IMR-90 (cell line): ENCODE data around the gene MYO9A.

Experiments
- CHD1 ChIP-seq: IDR thresholded peaks from 2 replicates; pipeline ENCODE4 v1.6.1; 2012; ENCODE audit warnings: low read depth, low read length, improper control_type of control experiment
- CTCF ChIP-seq: conservative IDR thresholded peaks from 2 replicates; pipeline ENCODE4 v1.5.1; 2012; ENCODE audit warnings: mild to moderate bottlenecking, low read depth, low read length, improper control_type of control experiment
- FOS ChIP-seq: fragments of 150-350 bp; IDR thresholded peaks from 2 replicates; pipeline ENCODE4 v1.6.1; 2016; ENCODE audit warnings: low read depth, low read length
- MAZ ChIP-seq: IDR thresholded peaks from 2 replicates; pipeline ENCODE4 v1.6.1; 2012; ENCODE audit warnings: low read depth, mild to moderate bottlenecking, low read length, improper control_type of control experiment, moderate library complexity, borderline replicate concordance
- MXI1 ChIP-seq: IDR thresholded peaks from 2 replicates; pipeline ENCODE4 v1.6.1; 2012; ENCODE audit warnings: low read depth, mild to moderate bottlenecking, low read length, moderate library complexity, borderline replicate concordance
- POLR2A ChIP-seq: IDR thresholded peaks from 2 replicates; pipeline ENCODE4 v1.6.1; 2012; ENCODE audit warnings: mild to moderate bottlenecking, low read depth, low read length
- RAD21 ChIP-seq: IDR thresholded peaks from 2 replicates; pipeline ENCODE4 v1.6.1; 2012; ENCODE audit warnings: low read length, improper control_type of control experiment
- RCOR1 ChIP-seq: IDR thresholded peaks from 2 replicates; pipeline ENCODE4 v1.6.1; 2012; ENCODE audit warnings: mild to moderate bottlenecking, low read length, improper control_type of control experiment; ENCODE audit not compliant: insufficient replicate concordance
- SMC3 ChIP-seq: fragments of 150-350 bp; IDR thresholded peaks from 2 replicates; pipeline ENCODE4 v1.6.1; 2016; ENCODE audit warnings: low read depth, mild to moderate bottlenecking, antibody characterized with exemption, low read length, moderate library complexity
- USF2 ChIP-seq: fragments of 150-350 bp; IDR thresholded peaks from 2 replicates; pipeline ENCODE4 v1.6.1; 2017; ENCODE audit warnings: mild to moderate bottlenecking, antibody characterized with exemption, low read length, low read depth

- TF ChIP-seq MAZ, result no peak
- no peak for TF ChIP-seq CTCF
- no peak for TF ChIP-seq FOS
- no peak for TF ChIP-seq CHD1
- TF ChIP-seq POLR2A, result no peak
- no peak for TF ChIP-seq MXI1
- TF ChIP-seq RCOR1, result no peak
- TF ChIP-seq USF2, result no peak
- TF ChIP-seq SMC3, result no peak
- no peak for TF ChIP-seq RAD21
Measured at GRCh38 chr15:71885390-71885789, 232.6 kb downstream of the MYO9A start.
